ENCODE measurements around the gene DCAF10.
A peak's percentile ranks its signal among the peaks of the same experiment; 100 is the strongest.
"Not testable (repeated sequence)": the region's sequence is repeated elsewhere in the genome, so short reads cannot be mapped to it uniquely, and the experiment has no call there.

Gene DCAF10

DNA sequence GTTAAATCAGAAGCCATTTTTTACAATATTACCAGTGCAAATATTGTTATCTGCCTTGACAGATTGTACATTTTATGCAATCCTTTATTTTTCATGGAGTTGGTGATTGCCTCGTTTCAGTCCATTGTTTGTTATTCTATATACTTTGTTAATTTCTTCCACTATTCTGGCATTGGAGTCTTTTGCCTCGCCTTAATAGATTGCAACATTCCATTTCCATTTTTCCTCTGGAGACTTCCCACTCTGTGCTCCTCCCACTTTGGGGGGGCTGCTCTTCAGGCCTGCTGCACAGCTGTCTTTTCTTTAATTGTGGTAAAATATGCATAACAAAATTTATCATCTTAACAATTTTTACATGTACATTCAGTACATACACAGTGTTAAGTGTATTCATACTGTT lies 4.4 kb upstream of the DCAF10 start:
- no peak for DNase-seq

DNA sequence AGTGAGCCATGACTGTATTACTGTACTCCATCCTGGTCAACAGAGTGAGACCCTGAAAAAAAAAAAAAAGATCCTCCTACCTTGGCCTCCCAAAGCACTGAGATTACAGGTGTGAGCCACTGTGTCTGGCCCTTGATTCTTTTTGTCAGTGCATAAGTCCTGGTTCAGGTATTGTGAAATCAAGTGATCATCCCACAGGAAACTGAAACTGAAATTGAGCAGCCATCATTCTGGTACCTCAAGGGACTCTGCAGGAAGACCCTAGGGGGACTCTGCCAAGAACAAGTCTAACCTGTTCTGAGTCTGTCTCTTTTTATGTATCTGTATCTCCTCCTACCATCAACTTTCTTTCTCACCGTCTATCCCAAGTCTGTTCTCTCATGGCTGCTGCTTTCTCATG lies 1.9 kb upstream of the DCAF10 start:
- DNase-seq = no peak

GRCh38 chr9:37801287-37801850 lies 772 bp downstream of the DCAF10 start:
- peak; percentile 46 for DNase-seq

- no peak for DNase-seq
Measured at GRCh38 chr9:37801959-37802711, 1.5 kb downstream of the DCAF10 start.

GRCh38 chr9:37806271-37806670 lies 5.7 kb downstream of the DCAF10 start:
- DNase-seq = no peak

- DNase-seq = not testable (repeated sequence)
Measured at GRCh38 chr9:37809676-37810075, 9.1 kb downstream of the DCAF10 start.

GRCh38 chr9:37811906-37812476 lies 11.4 kb downstream of the DCAF10 start:
- DNase-seq = no peak

GRCh38 chr9:37812773-37813379 lies 12.3 kb downstream of the DCAF10 start:
- no peak for DNase-seq

DNA sequence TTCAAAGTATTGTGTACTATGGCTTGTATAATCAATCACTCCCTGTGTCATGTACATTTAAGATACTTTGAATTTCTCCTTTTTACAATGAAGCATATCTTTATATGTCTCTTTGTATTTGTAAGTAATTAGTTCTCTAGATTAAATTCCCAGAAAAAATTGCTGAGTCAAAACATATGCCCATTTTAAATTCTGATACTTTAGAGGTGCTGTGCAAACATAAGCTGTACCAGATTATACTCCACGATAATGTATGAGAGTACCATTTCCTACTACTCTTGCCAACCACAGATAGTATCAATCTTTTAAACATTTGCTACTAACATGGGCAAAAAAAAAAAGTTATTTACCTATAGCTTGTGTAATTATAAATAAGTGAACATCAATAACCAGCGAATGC lies 18.3 kb downstream of the DCAF10 start:
- DNase-seq = no peak

- DNase-seq = no peak
Measured at GRCh38 chr9:37820142-37820541, 19.5 kb downstream of the DCAF10 start.

DNA sequence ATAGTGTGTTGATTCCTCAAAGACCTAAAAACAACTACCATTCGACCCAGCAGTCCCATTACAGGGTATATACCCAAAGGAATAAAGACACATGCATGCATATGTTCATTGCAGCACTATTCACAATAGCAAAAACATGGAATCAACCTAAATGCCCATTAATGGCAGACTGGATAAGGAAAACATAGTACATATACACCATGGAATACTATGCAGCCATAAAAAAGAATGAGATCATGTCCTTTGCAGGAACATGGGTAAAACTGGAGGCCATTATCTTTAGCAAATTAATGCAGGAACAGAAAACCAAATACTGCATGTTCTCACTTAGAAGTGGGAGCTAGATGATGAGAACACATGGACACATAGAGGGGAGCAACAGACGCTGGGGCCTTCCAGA lies 24.6 kb downstream of the DCAF10 start:
- not testable (repeated sequence) for DNase-seq

DNA sequence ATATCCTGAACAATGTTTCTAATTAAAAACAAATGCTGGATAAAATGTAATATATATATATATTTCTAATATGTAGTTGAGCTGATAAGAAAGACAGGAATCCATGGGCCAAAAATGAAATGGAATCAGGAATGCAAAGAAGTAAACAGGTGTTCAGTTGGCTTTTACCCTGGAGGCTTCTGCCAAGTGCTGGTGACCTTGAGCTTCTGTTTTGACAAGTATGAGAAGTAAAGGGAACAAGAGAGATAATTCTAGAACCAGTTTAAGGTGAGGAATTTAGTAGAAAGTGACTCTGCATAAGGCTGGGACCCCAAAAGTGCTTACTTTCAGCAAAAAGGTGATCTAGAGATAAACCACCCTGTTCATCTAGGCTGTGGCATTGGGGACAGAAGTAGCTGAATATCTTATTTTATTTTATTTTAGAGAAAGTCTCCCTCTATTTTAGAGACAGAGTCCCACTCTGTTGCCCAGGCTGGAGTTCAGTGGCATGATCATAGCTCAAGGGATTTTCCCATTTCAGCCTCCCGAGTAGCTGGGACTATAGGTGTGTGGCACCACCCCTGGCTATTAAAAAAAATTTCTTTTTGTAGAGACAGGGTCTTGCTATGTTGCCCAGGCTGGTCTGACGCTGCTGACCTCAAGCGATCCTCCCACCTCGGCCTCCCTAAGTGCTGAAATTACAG lies 27.0 kb downstream of the DCAF10 start:
- DNase-seq = no peak

- no peak for DNase-seq
Measured at GRCh38 chr9:37835821-37836220, 35.2 kb downstream of the DCAF10 start.

DNA sequence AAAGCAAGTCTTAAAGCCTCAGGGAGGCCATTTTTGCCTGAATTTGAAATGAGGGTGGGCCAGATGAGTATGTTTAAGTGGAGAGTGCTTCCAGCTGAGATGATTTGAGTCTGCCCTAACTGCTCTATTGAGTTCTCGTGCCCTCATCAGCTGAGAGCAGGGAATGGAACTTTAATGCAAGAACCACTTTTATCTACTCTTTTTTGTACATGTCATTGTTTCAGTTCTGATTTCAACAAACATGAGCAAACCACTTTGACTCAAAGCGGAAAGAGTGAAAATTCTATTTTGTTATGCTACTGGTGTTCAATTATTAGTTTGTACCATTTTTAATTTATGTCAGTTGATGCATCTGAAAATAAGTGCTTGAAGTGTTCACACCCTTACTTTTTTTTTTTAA lies 35.8 kb downstream of the DCAF10 start:
- no peak for DNase-seq

GRCh38 chr9:37839496-37840461 lies 39.2 kb downstream of the DCAF10 start:
- no peak for DNase-seq

DNA sequence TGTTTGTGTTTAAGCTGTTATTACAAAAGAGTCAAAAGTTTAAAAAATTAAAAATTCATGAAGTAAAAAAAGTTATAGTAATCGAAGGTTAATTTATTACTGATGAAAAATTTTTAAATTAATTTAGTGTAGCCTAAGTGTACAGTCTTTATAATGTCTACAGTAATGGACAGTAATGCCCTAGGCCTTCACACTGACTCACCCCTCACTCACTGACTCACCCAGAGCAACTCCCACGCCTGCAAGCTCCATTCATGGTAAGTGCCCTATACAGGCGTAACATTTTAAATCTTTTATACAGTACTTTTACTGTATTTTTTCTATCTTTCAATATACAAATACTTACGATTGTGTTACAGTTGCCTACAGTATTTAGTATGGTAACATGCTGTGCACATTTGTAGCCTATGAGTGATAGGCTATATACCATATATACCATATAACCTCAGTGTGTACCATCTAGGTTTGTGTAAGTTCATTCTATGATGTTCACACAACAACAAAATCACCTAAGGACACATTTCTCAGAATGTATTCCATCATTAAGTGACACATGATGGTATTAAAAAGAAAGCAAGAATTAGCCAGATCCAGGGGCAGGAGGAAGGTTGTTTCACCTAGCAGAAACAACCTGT lies 40.1 kb downstream of the DCAF10 start:
- DNase-seq = peak; percentile 13

GRCh38 chr9:37852222-37852621 lies 51.6 kb downstream of the DCAF10 start:
- DNase-seq = no peak

DNA sequence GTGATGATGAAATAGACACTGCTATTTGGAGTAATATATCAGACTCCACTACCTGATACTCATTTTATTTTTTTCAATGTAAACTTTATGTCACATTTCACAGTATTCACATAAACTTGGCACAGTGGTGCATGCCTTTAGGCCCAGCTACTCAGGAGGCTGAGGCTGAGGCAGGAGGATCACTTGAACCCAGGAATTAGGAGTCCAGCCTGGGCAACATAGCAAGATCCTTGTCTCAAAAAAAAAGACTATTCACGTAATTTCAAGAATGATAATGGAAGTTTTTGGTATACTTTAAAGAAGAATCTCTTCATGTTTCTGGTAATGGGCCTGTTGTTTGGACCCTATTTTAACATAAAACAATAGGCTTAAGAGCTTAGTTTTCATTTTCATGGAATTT lies 56.0 kb downstream of the DCAF10 start:
- DNase-seq = no peak

GRCh38 chr9:37859043-37859442 lies 58.4 kb downstream of the DCAF10 start:
- no peak for DNase-seq

DNA sequence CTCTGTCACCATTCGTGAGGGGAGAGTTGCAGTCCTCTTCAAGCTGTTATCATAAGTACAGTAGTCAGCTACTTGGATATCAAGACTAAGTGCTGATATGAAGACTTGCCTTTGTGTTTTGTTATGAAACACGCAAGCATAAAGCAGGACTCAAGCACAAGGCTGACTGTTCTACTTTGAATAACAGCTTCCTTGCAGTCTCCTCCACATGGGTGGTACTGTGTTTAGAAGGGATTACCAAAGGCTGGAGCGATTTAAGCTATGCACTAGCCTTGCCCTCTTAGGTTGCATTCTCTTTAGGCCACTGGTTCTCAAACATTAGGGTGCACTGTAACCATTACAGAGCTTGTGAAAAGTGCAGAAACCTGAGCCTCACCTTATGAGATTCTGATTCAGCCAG lies 61.9 kb downstream of the DCAF10 start:
- DNase-seq = no peak

DNA sequence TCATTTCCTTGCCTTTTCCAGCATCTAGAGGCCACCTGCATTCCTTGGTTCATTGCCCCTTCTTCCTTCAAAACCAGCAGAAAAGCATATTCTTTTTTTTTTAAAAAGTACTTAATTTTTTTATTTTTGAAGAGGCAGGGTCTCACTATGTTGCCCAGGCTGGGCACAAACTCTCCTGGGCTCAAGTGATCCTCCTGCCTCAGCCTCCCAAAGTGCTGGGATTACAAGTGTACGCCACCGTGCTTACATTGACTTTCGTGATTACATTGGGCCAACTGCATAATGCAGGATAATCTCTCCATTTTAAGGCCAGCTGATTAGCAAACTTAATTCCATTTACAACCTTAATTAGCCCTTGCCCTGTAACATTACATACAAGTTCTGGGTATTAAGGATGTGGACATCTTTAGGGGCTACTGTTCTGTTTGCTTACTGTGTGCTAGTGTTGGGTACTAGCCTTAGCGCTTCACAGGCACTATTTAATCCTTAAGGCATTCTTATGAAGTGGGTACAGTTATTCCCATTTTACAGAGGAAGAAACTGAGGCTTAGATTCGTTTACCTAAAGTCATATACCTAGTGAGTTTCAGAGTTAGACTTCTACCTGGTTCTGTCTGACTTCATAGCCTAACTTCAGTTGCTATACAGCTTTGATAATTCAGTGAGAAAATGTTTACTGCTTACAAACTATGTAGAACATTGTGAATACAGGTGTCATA lies 69.6 kb downstream of the DCAF10 start:
- DNase-seq = no peak

Data from stimulated activated CD4-positive, alpha-beta T cell treated with anti-CD3 and anti-CD28 coated beads, Interleukin-4, amount 100 ng/mL, for 1 hour (primary cell).